ENCODE data around the gene C3orf20.

Gene C3orf20

DNA sequence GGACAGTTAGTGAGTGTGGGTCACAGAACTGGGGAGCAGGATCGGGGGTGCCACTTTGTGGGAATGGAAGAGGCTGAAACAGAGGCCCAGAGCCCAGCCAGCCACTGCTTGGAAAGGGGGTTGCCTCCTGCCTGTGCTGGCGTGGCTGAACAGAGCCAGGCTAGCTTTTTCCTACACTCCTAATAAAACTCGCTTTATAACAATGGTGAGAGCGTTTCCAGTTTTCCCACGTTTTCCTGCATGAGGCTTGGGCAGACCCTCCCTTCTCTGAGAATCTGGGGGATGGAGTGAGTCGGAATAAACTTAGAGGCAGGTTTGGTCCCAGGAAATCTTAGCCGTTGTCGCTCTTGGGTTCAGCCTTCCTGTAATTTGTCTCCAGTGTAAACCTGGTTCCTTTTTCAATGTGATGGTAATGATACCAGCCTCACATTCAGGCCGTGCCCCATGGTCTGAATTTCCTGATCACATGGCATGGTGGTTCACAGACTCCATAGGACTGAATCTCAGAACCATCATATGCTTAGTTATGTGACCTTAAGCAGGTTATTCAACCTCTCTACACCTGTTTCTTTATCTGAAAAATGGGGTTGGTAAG, 137.4 kb downstream of the C3orf20 start:
- no peak overlapping the region for H3K4me3 ChIP-seq (ENCODE audit: low read depth, low read length)
- peaks cover 92% of the 10 kb centered on the region for H3K27me3 ChIP-seq (ENCODE audit: insufficient read depth, low read length)
- H2AFZ ChIP-seq (ENCODE audit: low read length, unreplicated experiment): no peak overlapping the region
- H3K4me1 ChIP-seq (ENCODE audit: control insufficient read depth, insufficient read depth, low read length, unreplicated experiment): no peaks in the 10 kb centered on the region
- H3K27ac ChIP-seq (ENCODE audit: low read depth, low read length): no peak overlapping the region
- H3K36me3 ChIP-seq (ENCODE audit: insufficient read depth, low read length): no peaks in the 10 kb centered on the region
- no peaks in the 10 kb centered on the region for H3K79me2 ChIP-seq (ENCODE audit: control insufficient read depth, insufficient read depth, low read length, unreplicated experiment)

DNA sequence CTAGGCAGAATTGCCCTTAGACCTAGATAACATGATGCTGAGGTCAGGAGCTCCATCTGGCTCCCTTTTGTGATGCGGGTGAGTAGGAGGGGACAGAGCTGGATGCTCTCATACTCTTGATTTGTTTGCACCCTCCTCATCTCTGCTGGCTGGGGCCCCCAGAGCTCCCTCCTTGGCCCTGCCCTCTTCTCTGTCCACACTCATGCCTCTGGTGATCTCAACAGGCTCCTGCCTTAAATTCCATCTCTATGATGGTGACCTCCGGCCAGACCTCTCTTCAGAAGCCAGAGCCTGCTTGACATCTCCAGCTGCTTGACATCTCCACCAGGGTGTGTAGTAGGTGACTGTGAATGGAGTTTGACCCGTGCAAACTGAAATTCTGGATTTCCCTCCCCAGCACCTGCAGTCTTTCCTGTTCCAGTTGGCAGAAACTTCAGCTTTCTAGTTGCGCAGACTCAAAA, 139.5 kb downstream of the C3orf20 start:
- H3K36me3 ChIP-seq (ENCODE audit: insufficient read depth, low read length): no peaks in the 10 kb centered on the region
- no peak overlapping the region for H3K27ac ChIP-seq (ENCODE audit: low read depth, low read length)
- peaks cover 81% of the 10 kb centered on the region for H3K27me3 ChIP-seq (ENCODE audit: insufficient read depth, low read length)
- H3K79me2 ChIP-seq (ENCODE audit: control insufficient read depth, insufficient read depth, low read length, unreplicated experiment): no peaks in the 10 kb centered on the region
- no peak overlapping the region for H2AFZ ChIP-seq (ENCODE audit: low read length, unreplicated experiment)
- no peaks in the 10 kb centered on the region for H3K4me1 ChIP-seq (ENCODE audit: control insufficient read depth, insufficient read depth, low read length, unreplicated experiment)
- no peak overlapping the region for H3K4me3 ChIP-seq (ENCODE audit: low read depth, low read length)

DNA sequence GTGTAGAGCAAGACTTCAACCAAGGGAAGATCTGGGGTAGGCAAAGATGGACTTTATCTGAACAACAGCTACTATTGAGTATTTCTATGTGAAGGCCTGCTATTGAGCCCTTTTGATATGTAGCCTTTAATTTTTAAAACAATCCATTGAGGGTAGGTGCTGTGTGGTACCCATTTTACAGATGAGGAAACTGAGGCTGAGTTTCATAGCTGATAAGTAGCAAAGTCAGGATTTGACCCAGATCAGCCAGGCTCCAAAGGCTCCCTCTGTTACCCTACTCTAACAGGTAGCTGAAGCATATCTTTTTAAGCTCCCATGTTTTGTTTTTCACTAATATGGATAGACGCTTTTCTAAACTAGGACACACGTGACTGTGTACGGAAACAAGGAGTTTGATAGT, 141.4 kb downstream of the C3orf20 start:
- Histone ChIP-seq H3K4me1 (ENCODE audit: control insufficient read depth, insufficient read depth, low read length, unreplicated experiment) (no peaks in the 10 kb centered on the region), H3K79me2 (ENCODE audit: control insufficient read depth, insufficient read depth, low read length, unreplicated experiment) (no peaks in the 10 kb centered on the region), H2AFZ (ENCODE audit: low read length, unreplicated experiment) (no peak overlapping the region), H3K36me3 (ENCODE audit: insufficient read depth, low read length) (no peaks in the 10 kb centered on the region), H3K4me3 (ENCODE audit: low read depth, low read length) (no peak overlapping the region), H3K27me3 (ENCODE audit: insufficient read depth, low read length) (peaks cover 71% of the 10 kb centered on the region), H3K27ac (ENCODE audit: low read depth, low read length) (no peak overlapping the region)

DNA sequence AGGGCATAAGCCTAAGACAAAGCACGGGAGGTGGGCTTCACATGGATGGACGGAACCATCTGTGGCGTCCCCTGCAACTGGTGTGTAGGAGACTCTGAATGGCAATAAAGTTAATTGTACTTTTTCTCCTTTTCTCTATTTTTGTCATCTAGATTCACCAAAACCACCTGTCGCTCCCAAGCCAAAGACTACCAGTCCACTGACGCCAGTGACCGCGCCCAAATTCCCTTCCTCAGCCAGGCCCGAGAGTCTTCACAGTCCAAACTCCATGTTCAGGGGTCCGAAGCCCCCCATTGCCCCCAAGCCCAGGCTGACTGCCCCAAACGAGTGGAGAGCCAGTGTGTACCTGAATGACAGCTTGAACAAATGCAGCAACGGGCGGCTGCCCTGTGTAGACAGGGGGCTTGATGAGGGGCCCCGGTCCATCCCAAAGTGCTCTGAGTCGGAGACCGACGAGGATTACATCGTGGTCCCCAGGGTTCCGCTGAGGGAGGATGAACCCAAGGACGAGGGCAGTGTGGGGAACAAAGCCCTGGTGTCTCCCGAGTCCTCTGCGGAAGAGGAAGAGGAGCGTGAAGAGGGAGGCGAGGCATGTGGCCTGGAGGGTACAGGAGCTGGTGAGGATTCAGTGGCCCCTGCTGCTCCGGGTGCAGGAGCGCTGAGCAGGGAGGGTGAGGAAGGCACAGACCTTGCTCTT, 144.0 kb downstream of the C3orf20 start, which contains the start of gene FGD5:
Gene FGD5 (plus strand): TSS at position 159 of the 697 bp plus-strand sequence. CDS start 110 bp downstream, at position 269.
- H3K4me3 ChIP-seq (ENCODE audit: low read depth, low read length): no peak within 1 kb of the TSS
- H3K27ac ChIP-seq (ENCODE audit: low read depth, low read length): no peak within 1 kb of the TSS
- H3K4me1 ChIP-seq (ENCODE audit: control insufficient read depth, insufficient read depth, low read length, unreplicated experiment): no peaks in the 10 kb centered on the region
- peaks cover 62% of the 10 kb centered on the region for H3K27me3 ChIP-seq (ENCODE audit: insufficient read depth, low read length)
- no peak within 1 kb of the TSS for H2AFZ ChIP-seq (ENCODE audit: low read length, unreplicated experiment)
- no peaks in the 10 kb centered on the region for H3K36me3 ChIP-seq (ENCODE audit: insufficient read depth, low read length)
- no peaks in the 10 kb centered on the region for H3K79me2 ChIP-seq (ENCODE audit: control insufficient read depth, insufficient read depth, low read length, unreplicated experiment)

DNA sequence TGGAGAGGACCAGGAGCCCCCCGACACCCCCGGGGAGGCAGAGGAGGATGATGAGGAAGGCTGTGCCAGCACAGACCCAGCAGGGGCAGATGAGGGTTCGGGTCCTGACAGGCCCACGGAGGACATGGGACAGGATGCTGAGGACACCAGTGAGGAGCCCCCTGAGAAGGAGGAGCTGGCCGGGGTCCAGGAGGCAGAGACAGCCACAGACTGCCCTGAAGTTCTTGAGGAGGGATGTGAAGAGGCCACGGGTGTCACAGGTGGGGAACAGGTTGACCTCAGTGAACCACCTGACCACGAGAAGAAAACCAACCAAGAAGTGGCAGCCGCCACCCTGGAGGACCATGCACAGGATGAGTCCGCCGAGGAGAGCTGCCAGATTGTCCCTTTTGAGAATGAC, 144.7 kb downstream of the C3orf20 start:
- Histone ChIP-seq H3K27ac (ENCODE audit: low read depth, low read length) (no peak overlapping the region), H2AFZ (ENCODE audit: low read length, unreplicated experiment) (no peak overlapping the region), H3K27me3 (ENCODE audit: insufficient read depth, low read length) (peaks cover 62% of the 10 kb centered on the region), H3K79me2 (ENCODE audit: control insufficient read depth, insufficient read depth, low read length, unreplicated experiment) (no peaks in the 10 kb centered on the region), H3K4me1 (ENCODE audit: control insufficient read depth, insufficient read depth, low read length, unreplicated experiment) (no peaks in the 10 kb centered on the region), H3K4me3 (ENCODE audit: low read depth, low read length) (no peak overlapping the region), H3K36me3 (ENCODE audit: insufficient read depth, low read length) (no peaks in the 10 kb centered on the region)

DNA sequence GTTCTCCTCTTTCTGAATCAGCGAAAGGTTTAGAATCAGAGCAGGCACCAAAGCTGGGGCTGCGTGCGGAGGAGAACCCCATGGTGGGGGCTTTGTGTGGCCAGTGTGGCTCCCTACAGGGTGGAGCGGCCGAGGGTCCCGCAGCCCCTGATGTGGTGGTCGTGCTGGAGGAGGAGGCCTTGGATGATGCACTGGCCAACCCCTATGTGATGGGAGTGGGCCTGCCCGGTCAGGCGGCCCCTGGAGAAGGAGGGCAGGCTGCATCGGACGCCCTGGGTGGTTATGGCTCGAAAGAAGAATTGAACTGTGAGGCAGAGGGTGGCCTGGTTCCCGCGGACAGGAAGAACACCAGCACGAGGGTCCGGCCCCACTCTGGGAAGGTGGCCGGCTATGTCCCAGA, 145.2 kb downstream of the C3orf20 start:
- Histone ChIP-seq H3K79me2 (ENCODE audit: control insufficient read depth, insufficient read depth, low read length, unreplicated experiment) (no peaks in the 10 kb centered on the region), H3K36me3 (ENCODE audit: insufficient read depth, low read length) (no peaks in the 10 kb centered on the region), H3K4me1 (ENCODE audit: control insufficient read depth, insufficient read depth, low read length, unreplicated experiment) (no peaks in the 10 kb centered on the region), H3K27me3 (ENCODE audit: insufficient read depth, low read length) (peaks cover 62% of the 10 kb centered on the region), H2AFZ (ENCODE audit: low read length, unreplicated experiment) (no peak overlapping the region), H3K27ac (ENCODE audit: low read depth, low read length) (no peak overlapping the region), H3K4me3 (ENCODE audit: low read depth, low read length) (no peak overlapping the region)

DNA sequence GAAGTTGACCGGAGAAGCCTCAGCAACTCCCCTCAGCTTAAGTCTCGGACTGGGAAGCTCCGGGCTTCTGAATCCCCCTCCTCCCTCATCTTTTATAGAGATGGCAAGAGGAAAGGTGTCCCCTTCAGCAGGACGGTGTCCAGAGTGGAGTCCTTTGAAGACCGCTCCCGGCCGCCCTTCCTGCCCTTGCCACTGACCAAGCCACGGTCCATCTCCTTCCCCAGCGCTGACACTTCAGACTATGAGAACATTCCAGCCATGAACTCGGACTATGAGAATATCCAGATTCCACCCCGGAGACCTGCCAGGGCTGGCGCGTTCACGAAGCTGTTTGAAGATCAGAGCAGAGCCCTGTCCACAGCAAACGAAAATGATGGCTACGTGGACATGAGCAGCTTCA, 146.2 kb downstream of the C3orf20 start:
- H3K27me3 ChIP-seq (ENCODE audit: insufficient read depth, low read length): peaks cover 64% of the 10 kb centered on the region
- no peaks in the 10 kb centered on the region for H3K4me1 ChIP-seq (ENCODE audit: control insufficient read depth, insufficient read depth, low read length, unreplicated experiment)
- H3K79me2 ChIP-seq (ENCODE audit: control insufficient read depth, insufficient read depth, low read length, unreplicated experiment): no peaks in the 10 kb centered on the region
- no peak overlapping the region for H3K4me3 ChIP-seq (ENCODE audit: low read depth, low read length)
- no peak overlapping the region for H2AFZ ChIP-seq (ENCODE audit: low read length, unreplicated experiment)
- no peak overlapping the region for H3K27ac ChIP-seq (ENCODE audit: low read depth, low read length)
- H3K36me3 ChIP-seq (ENCODE audit: insufficient read depth, low read length): no peaks in the 10 kb centered on the region

DNA sequence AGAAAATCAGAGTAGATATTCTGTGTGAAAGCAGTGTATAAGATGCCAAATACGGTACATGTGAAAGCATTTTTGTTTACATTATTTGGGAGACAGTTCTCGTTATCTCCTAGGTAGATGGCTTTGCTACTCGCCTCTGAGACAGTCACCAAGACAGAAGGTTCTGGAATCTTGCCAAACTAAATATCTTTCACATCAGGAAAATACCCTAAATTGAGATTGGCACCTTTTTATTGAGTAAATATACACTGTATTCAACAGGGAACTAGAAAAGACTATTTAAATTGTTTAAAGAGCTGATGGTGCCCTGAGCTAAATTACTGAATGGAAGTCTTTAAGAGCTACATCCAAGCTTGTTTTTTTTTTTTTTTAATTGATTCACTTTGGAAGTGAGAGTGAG, 147.2 kb downstream of the C3orf20 start:
- Histone ChIP-seq H2AFZ (ENCODE audit: low read length, unreplicated experiment) (no peak overlapping the region), H3K27ac (ENCODE audit: low read depth, low read length) (no peak overlapping the region), H3K27me3 (ENCODE audit: insufficient read depth, low read length) (peaks cover 66% of the 10 kb centered on the region), H3K79me2 (ENCODE audit: control insufficient read depth, insufficient read depth, low read length, unreplicated experiment) (no peaks in the 10 kb centered on the region), H3K4me3 (ENCODE audit: low read depth, low read length) (no peak overlapping the region), H3K36me3 (ENCODE audit: insufficient read depth, low read length) (no peaks in the 10 kb centered on the region), H3K4me1 (ENCODE audit: control insufficient read depth, insufficient read depth, low read length, unreplicated experiment) (no peaks in the 10 kb centered on the region)

Data from ACC112 (cell line).